ENCODE results near the gene WDR59. TPM values are rescaled to one million over a fixed set of nuclear protein-coding genes. Genes with fewer than 3 reads are reported as not detected.
A peak's percentile ranks its signal among the peaks of the same experiment; 100 is the strongest.
"Not testable (repeated sequence)": the region's sequence is repeated elsewhere in the genome, so short reads cannot be mapped to it uniquely, and the experiment has no call there.

The WDR59 gene
- total RNA-seq, 1 donor from 2014 or later: 48.8 TPM

GRCh38 chr16:74989864-74990263 is 4.9 kb upstream of the WDR59 start:
- DNase-seq (ENCODE audit: low spot score): not testable (repeated sequence)
- intact Hi-C loops (cut with DNase I): loop anchor here (5.0 kb wide), 1 partner anchor 118 kb away; no protein-coding TSS in a partner anchor

- DNase-seq (ENCODE audit: low spot score): no peak
- intact Hi-C loops (cut with DNase I): no loop called here
Observed at GRCh38 chr16:74987027-74987681, 2.2 kb upstream of the WDR59 start.

GRCh38 chr16:74984194-74984528 is 762 bp downstream of the WDR59 start:
- intact Hi-C loops (cut with DNase I): no loop called here
- DNase-seq (ENCODE audit: low spot score): no peak

GRCh38 chr16:74982256-74982655 is 2.7 kb downstream of the WDR59 start:
- DNase-seq (ENCODE audit: low spot score): no peak
- intact Hi-C loops (cut with DNase I): no loop called here

GRCh38 chr16:74975591-74975990 is 9.3 kb downstream of the WDR59 start:
- intact Hi-C loops (cut with DNase I): no loop called here
- DNase-seq (ENCODE audit: low spot score): no peak

- DNase-seq (ENCODE audit: low spot score): no peak
- intact Hi-C loops (cut with DNase I): no loop called here
Observed at GRCh38 chr16:74973304-74973703, 11.6 kb downstream of the WDR59 start.

GRCh38 chr16:74954763-74955162 is 30.2 kb downstream of the WDR59 start:
- DNase-seq (ENCODE audit: low spot score): no peak
- intact Hi-C loops (cut with DNase I): no loop called here

- no peak for DNase-seq (ENCODE audit: low spot score)
- intact Hi-C loops (cut with DNase I): no loop called here
Observed at GRCh38 chr16:74951681-74952080, 33.2 kb downstream of the WDR59 start.

- DNase-seq (ENCODE audit: low spot score): peak; percentile 46
- intact Hi-C loops (cut with DNase I): no loop called here
Observed at GRCh38 chr16:74951206-74951605, 33.7 kb downstream of the WDR59 start.

- no peak for DNase-seq (ENCODE audit: low spot score)
- intact Hi-C loops (cut with DNase I): no loop called here
Observed at GRCh38 chr16:74950511-74950910, 34.4 kb downstream of the WDR59 start.

GRCh38 chr16:74949309-74949708 is 35.6 kb downstream of the WDR59 start:
- DNase-seq (ENCODE audit: low spot score): no peak
- intact Hi-C loops (cut with DNase I): no loop called here

GRCh38 chr16:74944466-74944865 is 40.5 kb downstream of the WDR59 start:
- intact Hi-C loops (cut with DNase I): no loop called here
- DNase-seq (ENCODE audit: low spot score): no peak

- intact Hi-C loops (cut with DNase I): no loop called here
- no peak for DNase-seq (ENCODE audit: low spot score)
Observed at GRCh38 chr16:74942977-74943918, 41.7 kb downstream of the WDR59 start.

GRCh38 chr16:74942566-74942965 is 42.4 kb downstream of the WDR59 start:
- intact Hi-C loops (cut with DNase I): no loop called here
- DNase-seq (ENCODE audit: low spot score): no peak

- no peak for DNase-seq (ENCODE audit: low spot score)
- intact Hi-C loops (cut with DNase I): no loop called here
Observed at GRCh38 chr16:74939688-74940087, 45.2 kb downstream of the WDR59 start.

- no peak for DNase-seq (ENCODE audit: low spot score)
- intact Hi-C loops (cut with DNase I): no loop called here
Observed at GRCh38 chr16:74936902-74937560, 47.9 kb downstream of the WDR59 start.

- intact Hi-C loops (cut with DNase I): no loop called here
- DNase-seq (ENCODE audit: low spot score): no peak
Observed at GRCh38 chr16:74931445-74931844, 53.5 kb downstream of the WDR59 start.

- intact Hi-C loops (cut with DNase I): no loop called here
Observed at GRCh38 chr16:74929636-74930035, 55.3 kb downstream of the WDR59 start.

GRCh38 chr16:74926805-74927204 is 58.1 kb downstream of the WDR59 start:
- no peak for DNase-seq (ENCODE audit: low spot score)

More at GRCh38 chr16:74929636-74930035, 55.3 kb downstream of the WDR59 start:
- DNase-seq (ENCODE audit: low spot score): no peak

GRCh38 chr16:74923766-74924460 is 61.0 kb downstream of the WDR59 start:
- intact Hi-C loops (cut with DNase I): no loop called here
- DNase-seq (ENCODE audit: low spot score): no peak

More at GRCh38 chr16:74926805-74927204, 58.1 kb downstream of the WDR59 start:
- intact Hi-C loops (cut with DNase I): no loop called here
